ENCODE measurements around the gene PDRG1. TPM values are rescaled to one million over a fixed set of nuclear protein-coding genes. Genes with fewer than 3 reads are reported as not detected.

PDRG1 gene
- total RNA-seq, 1 donor from 2014 or later = 16.3 TPM

- Mint-ChIP-seq H3K27me3 (ENCODE audit: low read depth) (peaks cover 40% of the 10 kb centered on the region), H3K4me1 (peaks cover 15% of the 10 kb centered on the region), H3K4me3 (no peak overlapping the region), H3K36me3 (peaks cover 11% of the 10 kb centered on the region), H3K27ac (no peak overlapping the region), H3K9me3 (peaks cover 3% of the 10 kb centered on the region)
- no peak for DNase-seq (ENCODE audit: low spot score in 2 of 2, unreplicated experiment in 2 of 2)
- no peak for TF ChIP-seq CTCF (IDR thresholded peaks at IDR 0.05; ENCODE audit: unreplicated experiment)
These were observed 1.8 kb upstream of the PDRG1 start for GRCh38 chr20:31953556-31954148.

DNA sequence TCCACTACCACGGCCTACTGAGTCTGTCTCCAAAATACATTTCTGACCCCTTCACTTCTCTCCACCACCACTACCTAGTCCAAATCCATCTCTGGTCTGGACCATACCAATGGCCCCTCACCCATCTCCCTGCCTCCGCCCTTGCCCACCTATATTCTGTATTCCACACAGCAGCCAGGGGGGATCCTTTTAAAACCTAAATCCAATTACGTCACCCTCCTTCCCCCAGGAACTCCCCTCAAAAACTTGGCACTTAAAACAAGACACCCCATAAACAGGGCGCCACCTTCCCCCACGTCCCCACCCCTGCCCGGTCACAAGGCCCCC lies 680 bp downstream of the PDRG1 start:
- Mint-ChIP-seq H3K36me3 (peaks cover 32% of the 10 kb centered on the region), H3K27ac (peak overlapping the region; percentile 91), H3K9me3 (peaks cover 10% of the 10 kb centered on the region), H3K27me3 (ENCODE audit: low read depth) (peaks cover 20% of the 10 kb centered on the region), H3K4me1 (peaks cover 15% of the 10 kb centered on the region), H3K4me3 (peak overlapping the region; percentile 97)
- no peak for DNase-seq (ENCODE audit: low spot score in 2 of 2, unreplicated experiment in 2 of 2)
- no peak for TF ChIP-seq CTCF (IDR thresholded peaks at IDR 0.05; ENCODE audit: unreplicated experiment)

- H3K27me3 Mint-ChIP-seq (ENCODE audit: low read depth) = peaks cover 9% of the 10 kb centered on the region
- no peak overlapping the region for H3K27ac Mint-ChIP-seq
- H3K9me3 Mint-ChIP-seq = peaks cover 10% of the 10 kb centered on the region
- peak overlapping the region; percentile 97 for H3K4me3 Mint-ChIP-seq
- H3K36me3 Mint-ChIP-seq = peaks cover 38% of the 10 kb centered on the region
- H3K4me1 Mint-ChIP-seq = peaks cover 15% of the 10 kb centered on the region
- TF ChIP-seq CTCF (IDR thresholded peaks at IDR 0.05; ENCODE audit: unreplicated experiment) = no peak
- DNase-seq (ENCODE audit: low spot score in 2 of 2, unreplicated experiment in 2 of 2) = no peak
These were observed 1.8 kb downstream of the PDRG1 start for GRCh38 chr20:31949877-31950646.

DNA sequence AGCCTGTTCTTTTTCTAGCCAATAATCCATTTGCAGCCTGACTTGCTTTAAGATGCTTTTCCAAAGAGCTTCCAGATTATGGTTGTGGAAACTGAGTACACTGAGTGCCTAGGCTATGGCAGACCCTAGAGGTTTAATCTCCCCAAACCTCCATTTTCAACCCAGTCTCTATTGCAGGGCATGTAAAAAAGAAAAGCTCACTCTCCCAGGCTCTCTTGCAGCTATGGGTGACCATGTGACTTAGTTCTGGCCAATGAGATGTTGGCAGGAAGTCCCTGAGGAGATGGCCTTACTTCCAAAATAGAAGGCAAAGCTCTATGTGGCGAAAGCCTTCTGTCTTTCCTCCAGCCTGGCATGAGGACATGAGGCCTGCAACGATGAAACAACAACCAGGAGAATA lies 3.8 kb downstream of the PDRG1 start:
- no peak for TF ChIP-seq CTCF (IDR thresholded peaks at IDR 0.05; ENCODE audit: unreplicated experiment)
- peaks cover 43% of the 10 kb centered on the region for H3K36me3 Mint-ChIP-seq
- peaks cover 10% of the 10 kb centered on the region for H3K9me3 Mint-ChIP-seq
- H3K4me1 Mint-ChIP-seq = peaks cover 15% of the 10 kb centered on the region
- peaks cover 1% of the 10 kb centered on the region for H3K27me3 Mint-ChIP-seq (ENCODE audit: low read depth)
- no peak overlapping the region for H3K4me3 Mint-ChIP-seq
- DNase-seq (ENCODE audit: low spot score in 2 of 2, unreplicated experiment in 2 of 2) = no peak
- H3K27ac Mint-ChIP-seq = no peak overlapping the region

DNA sequence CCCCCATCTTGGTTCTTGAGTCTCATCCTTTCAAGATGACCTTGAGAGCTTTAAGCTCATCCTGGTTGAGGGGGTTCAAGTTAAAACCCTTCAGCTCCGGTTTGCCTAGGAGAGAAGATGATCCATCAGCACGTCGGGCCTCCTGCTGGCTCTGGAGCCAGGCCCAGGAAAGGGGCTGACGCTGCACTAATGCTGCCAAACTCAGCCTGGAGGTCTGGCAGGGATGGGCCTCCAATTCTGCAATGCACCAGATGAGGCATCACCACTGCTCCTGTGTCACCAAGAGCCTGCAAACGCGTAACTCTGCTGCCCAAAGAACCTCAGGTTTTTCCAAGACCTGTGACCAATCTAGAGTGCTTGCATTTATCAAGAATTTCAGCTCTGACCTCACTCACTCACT lies 6.1 kb downstream of the PDRG1 start:
- Mint-ChIP-seq H3K27ac (no peak overlapping the region), H3K27me3 (ENCODE audit: low read depth) (no peaks in the 10 kb centered on the region), H3K36me3 (peaks cover 43% of the 10 kb centered on the region), H3K4me1 (peaks cover 5% of the 10 kb centered on the region), H3K4me3 (no peak overlapping the region), H3K9me3 (peaks cover 10% of the 10 kb centered on the region)
- TF ChIP-seq CTCF (IDR thresholded peaks at IDR 0.05; ENCODE audit: unreplicated experiment) = no peak
- no peak for DNase-seq (ENCODE audit: low spot score in 2 of 2, unreplicated experiment in 2 of 2)

All from mesothelial cell of epicardium (in vitro differentiated cells).